ENCODE results near the gene FNDC1.

FNDC1 gene

GRCh38 chr6:159142531-159142930 is 26.7 kb upstream of the FNDC1 start:
- TF ChIP-seq, protein P1, sequence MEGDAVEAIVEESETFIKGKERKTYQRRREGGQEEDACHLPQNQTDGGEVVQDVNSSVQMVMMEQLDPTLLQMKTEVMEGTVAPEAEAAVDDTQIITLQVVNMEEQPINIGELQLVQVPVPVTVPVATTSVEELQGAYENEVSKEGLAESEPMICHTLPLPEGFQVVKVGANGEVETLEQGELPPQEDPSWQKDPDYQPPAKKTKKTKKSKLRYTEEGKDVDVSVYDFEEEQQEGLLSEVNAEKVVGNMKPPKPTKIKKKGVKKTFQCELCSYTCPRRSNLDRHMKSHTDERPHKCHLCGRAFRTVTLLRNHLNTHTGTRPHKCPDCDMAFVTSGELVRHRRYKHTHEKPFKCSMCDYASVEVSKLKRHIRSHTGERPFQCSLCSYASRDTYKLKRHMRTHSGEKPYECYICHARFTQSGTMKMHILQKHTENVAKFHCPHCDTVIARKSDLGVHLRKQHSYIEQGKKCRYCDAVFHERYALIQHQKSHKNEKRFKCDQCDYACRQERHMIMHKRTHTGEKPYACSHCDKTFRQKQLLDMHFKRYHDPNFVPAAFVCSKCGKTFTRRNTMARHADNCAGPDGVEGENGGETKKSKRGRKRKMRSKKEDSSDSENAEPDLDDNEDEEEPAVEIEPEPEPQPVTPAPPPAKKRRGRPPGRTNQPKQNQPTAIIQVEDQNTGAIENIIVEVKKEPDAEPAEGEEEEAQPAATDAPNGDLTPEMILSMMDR (IDR thresholded peaks at IDR 0.05): no peak
- no peak for TF ChIP-seq ZFX (IDR thresholded peaks at IDR 0.05; ENCODE audit: borderline replicate concordance)
- no peak overlapping the region for H3K27ac ChIP-seq

DNA sequence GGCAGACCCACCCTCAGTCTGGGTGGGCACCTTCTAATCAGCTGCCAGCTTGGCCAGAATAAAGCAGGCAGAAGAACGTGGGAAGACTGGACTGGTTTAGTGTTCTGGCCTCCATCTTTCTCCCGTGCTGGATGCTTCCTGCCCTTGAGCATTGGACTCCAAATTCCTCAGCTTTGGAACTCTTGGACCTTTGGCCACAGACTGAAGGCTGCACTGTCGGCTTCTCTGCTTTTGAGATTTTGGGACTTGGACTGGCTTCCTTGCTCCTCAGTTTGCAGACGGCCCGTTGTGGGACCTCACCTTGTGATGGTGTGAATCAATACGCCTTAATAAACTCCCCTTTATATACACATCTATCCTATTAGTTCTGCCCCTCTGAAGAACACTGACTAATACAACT is 20.6 kb upstream of the FNDC1 start:
- TF ChIP-seq, protein P1 (IDR thresholded peaks at IDR 0.05): no peak
- H3K27ac ChIP-seq: no peak overlapping the region

DNA sequence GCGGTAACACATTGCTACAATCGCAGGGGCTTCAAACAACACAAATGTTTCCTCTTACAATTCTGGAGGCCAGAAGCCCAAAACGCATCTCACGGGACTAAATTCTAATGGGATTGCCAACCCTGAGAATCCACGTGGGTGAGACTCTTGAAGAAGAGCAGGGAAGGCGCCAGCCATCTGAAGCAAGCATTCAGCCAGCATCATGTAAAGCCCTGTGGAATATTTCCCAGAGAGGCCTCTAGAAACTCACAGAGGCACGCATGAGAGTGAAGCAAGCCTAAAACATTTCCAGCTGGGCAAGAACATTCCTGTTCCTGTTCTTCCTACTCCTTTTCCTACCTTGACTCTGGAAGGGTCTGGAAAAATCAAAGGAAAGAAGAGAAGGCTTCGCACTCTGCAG is 19.6 kb upstream of the FNDC1 start:
- H3K27ac ChIP-seq: no peak overlapping the region
- TF ChIP-seq, protein P1 (IDR thresholded peaks at IDR 0.05): no peak
- no peak for TF ChIP-seq ZFX (IDR thresholded peaks at IDR 0.05; ENCODE audit: borderline replicate concordance)

DNA sequence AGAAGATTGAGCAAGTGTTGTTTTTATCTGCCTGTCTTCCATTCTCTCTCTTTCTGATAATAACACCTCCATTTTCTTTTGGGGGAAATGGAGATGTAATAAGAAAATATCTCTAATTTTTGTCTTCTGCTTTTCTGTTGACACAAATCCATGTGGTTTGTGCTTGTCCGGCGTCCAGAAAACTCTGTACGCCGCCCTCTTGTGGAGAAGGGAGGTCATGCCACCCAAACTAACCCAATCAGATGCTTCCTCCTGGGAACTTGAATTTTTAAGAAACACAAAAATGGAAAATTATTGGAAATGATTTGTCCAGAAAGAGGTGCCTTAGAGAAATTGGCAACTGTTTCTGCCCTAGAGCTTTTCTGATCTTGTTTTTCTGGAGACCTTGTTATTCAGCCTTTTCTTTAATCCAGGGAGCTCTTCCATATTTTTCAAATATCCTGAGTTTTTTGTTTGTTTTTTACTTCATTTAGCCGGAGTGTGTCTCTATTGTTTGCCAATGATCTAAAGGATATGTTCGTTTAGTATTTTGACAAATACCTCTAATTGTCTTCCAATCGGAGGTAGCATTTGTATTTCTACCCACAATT is 17.8 kb upstream of the FNDC1 start:
- no peak overlapping the region for H3K27ac ChIP-seq
- TF ChIP-seq, protein P1 (IDR thresholded peaks at IDR 0.05): peak; percentile 93
- TF ChIP-seq ZFX (IDR thresholded peaks at IDR 0.05; ENCODE audit: borderline replicate concordance): no peak

DNA sequence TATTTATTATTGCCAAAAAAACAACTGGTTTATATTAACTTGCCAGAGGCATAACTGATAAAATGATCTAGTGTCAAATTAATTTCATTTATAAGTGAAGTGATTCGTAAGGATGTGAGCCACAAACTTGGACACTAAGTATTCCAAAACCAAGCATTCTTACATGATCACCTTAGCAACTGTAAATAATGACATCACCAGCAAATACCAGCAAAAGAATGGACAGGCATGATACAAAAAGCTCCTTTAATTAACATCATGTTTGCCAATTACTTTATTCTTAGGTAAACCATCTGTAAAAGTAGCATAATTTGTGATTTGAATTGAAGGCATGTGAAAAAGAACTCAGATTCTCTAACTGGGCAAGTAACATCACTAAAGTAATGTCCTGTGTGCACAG is 17.2 kb upstream of the FNDC1 start:
- TF ChIP-seq ZFX (IDR thresholded peaks at IDR 0.05; ENCODE audit: borderline replicate concordance): no peak
- TF ChIP-seq, protein P1 (IDR thresholded peaks at IDR 0.05): no peak

DNA sequence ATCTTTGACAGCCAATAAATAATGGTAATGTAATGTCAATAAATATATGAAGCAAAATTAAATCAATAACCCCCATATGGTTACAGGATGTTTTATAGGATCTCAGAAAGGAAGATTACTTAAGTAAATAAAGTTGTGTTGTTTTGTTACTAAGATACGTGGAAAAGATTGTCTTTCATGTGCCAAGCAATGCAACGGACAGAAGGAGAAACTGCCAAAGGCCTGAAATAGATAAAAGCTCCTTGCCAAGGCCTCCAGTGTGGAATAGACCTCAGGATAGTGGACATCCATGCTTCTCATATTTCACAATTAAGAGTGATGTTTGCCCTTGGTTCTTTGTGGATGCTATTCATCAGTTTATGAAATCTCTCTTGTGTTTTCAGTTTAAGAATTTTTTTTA is 16.4 kb upstream of the FNDC1 start:
- no peak for TF ChIP-seq ZFX (IDR thresholded peaks at IDR 0.05; ENCODE audit: borderline replicate concordance)
- TF ChIP-seq, protein P1 (IDR thresholded peaks at IDR 0.05): no peak
- H3K27ac ChIP-seq: no peak overlapping the region

More for the DNA sequence above, 17.2 kb upstream of the FNDC1 start:
- no peak overlapping the region for H3K27ac ChIP-seq

DNA sequence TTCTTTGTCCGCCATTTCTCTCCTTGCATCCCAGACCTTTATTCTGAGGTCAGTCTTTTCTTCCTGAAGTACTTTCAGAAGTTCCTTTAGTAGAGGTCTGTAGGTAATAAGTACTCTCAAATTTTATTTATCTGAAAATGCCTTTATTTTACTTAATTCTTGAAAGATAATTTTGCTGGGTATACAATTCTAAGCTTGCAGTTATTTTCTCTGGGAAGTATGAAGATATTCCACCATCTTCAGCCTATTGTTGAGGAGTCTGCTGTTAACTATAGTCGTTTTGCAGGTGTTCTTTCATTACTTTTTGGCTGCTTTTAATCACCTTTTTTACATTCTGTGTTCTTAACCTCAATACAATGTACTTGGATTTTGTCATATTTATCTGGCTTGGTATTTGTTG is 13.5 kb upstream of the FNDC1 start:
- H3K27ac ChIP-seq: no peak overlapping the region
- TF ChIP-seq, protein P1 (IDR thresholded peaks at IDR 0.05): no peak
